HG03571 (cell line): ENCODE measurements around the gene PHETA1.
"Not testable (repeated sequence)": the region's sequence is repeated elsewhere in the genome, so short reads cannot be mapped to it uniquely, and the experiment has no call there.

ENCODE experiments used
- ATAC-seq: cut with Tn5 transposase; IDR thresholded peaks from one replicate; pipeline ENCODE4 v1.9.1; 2021; ENCODE audit not compliant: unreplicated experiment

The PHETA1 gene

GRCh38 chr12:111351026-111351425 lies 17.9 kb downstream of the PHETA1 start:
- ATAC-seq: no peak

GRCh38 chr12:111349748-111350520 lies 19.0 kb downstream of the PHETA1 start:
- ATAC-seq: no peak

- no peak for ATAC-seq
Measured at GRCh38 chr12:111349101-111349747, 19.7 kb downstream of the PHETA1 start.

- ATAC-seq: no peak
Measured at GRCh38 chr12:111347891-111348644, 20.8 kb downstream of the PHETA1 start.

GRCh38 chr12:111344254-111344875 lies 24.5 kb downstream of the PHETA1 start:
- no peak for ATAC-seq

- ATAC-seq: no peak
Measured at GRCh38 chr12:111343181-111343580, 25.7 kb downstream of the PHETA1 start.

GRCh38 chr12:111342376-111342775 lies 26.5 kb downstream of the PHETA1 start:
- no peak for ATAC-seq

GRCh38 chr12:111341426-111342065 lies 27.3 kb downstream of the PHETA1 start:
- no peak for ATAC-seq

- not testable (repeated sequence) for ATAC-seq
Measured at GRCh38 chr12:111340680-111341079, 28.2 kb downstream of the PHETA1 start.

GRCh38 chr12:111340231-111340630 lies 28.7 kb downstream of the PHETA1 start:
- no peak for ATAC-seq

- no peak for ATAC-seq
Measured at GRCh38 chr12:111339321-111339938, 29.5 kb downstream of the PHETA1 start.

GRCh38 chr12:111338096-111338495 lies 30.8 kb downstream of the PHETA1 start:
- ATAC-seq: no peak

GRCh38 chr12:111337371-111337770 lies 31.5 kb downstream of the PHETA1 start:
- no peak for ATAC-seq

GRCh38 chr12:111336411-111336810 lies 32.5 kb downstream of the PHETA1 start:
- not testable (repeated sequence) for ATAC-seq

- no peak for ATAC-seq
Measured at GRCh38 chr12:111335811-111336210, 33.1 kb downstream of the PHETA1 start.

- ATAC-seq: not testable (repeated sequence)
Measured at GRCh38 chr12:111335301-111335700, 33.6 kb downstream of the PHETA1 start.

GRCh38 chr12:111334393-111334915 lies 34.4 kb downstream of the PHETA1 start:
- no peak for ATAC-seq

- ATAC-seq: no peak
Measured at GRCh38 chr12:111330800-111331752, 37.8 kb downstream of the PHETA1 start.

GRCh38 chr12:111328138-111328537 lies 40.8 kb downstream of the PHETA1 start:
- no peak for ATAC-seq
